Hepatocyte (in vitro differentiated cells): ENCODE data around the gene TOP3A.

Source experiments
- CTCF ChIP-seq: fragments of 200-600 bp; sonication (generic); IDR thresholded peaks from 2 replicates; pipeline ENCODE4 v1.5.1; 2016; ENCODE audit warnings: antibody characterized with exemption, mild to moderate bottlenecking; ENCODE audit not compliant: poor library complexity
- EZH2 ChIP-seq: fragments of 200-600 bp; sonication (generic); IDR thresholded peaks from 2 replicates; pipeline ENCODE4 v1.6.1; 2016; ENCODE audit warnings: antibody characterized with exemption, mild to moderate bottlenecking, borderline replicate concordance

- TF ChIP-seq CTCF (no peak), EZH2 (no peak)
Measured at GRCh38 chr17:18248811-18249210, 66.0 kb downstream of the TOP3A start.
